ENCODE results near the gene AXIN1.
"Not testable (repeated sequence)": the region's sequence is repeated elsewhere in the genome, so short reads cannot be mapped to it uniquely, and the experiment has no call there.

The AXIN1 gene

DNA sequence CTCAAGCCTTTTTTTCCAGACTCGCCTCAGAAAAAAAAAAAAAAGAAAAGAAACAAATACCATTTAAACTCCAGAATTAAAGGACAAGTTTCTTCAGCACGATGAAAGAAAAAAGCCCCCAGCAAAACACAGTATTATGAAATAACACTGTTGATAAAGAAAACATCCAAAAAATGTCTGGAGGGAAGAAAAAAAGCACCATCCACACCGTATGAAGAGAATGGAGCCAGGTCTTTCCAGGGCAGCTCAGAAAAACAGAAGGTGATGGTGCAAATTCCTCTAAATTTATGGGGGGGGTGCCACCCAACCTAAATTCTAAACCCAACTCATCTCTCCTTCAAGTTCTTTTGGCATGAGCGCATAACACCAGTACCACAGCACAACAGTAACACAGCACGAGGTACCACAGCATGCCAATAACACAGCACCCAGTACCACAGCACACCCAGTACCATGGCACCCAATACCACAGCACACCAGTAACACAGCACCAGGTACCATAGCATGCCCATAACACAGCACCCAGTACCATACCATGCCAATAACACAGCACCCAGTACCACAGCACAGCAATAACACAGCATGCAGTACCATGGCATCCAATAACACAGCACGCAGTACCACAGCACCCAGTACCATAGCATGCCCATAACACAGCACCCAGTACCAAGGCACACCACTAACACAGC, 19.0 kb downstream of the AXIN1 start:
- H3K36me3 ChIP-seq (ENCODE audit: control insufficient read depth, insufficient read depth, low read length): no peaks in the 10 kb centered on the region
- H3K4me3 ChIP-seq (ENCODE audit: insufficient read depth, low read depth, low read length, poor library complexity, severe bottlenecking): no peak overlapping the region
- no peaks in the 10 kb centered on the region for H3K27me3 ChIP-seq (replicated peaks; ENCODE audit: control insufficient read depth, insufficient read depth, low read length, poor library complexity, severe bottlenecking)
- no peak for DNase-seq
- H3K27ac ChIP-seq (ENCODE audit: insufficient read depth, low read length, poor library complexity, severe bottlenecking): no peak overlapping the region
- H3K4me1 ChIP-seq (ENCODE audit: control insufficient read depth, insufficient read depth, low read length, poor library complexity, severe bottlenecking): peaks cover 12% of the 10 kb centered on the region
- no peaks in the 10 kb centered on the region for H3K9me3 ChIP-seq (ENCODE audit: control insufficient read depth, low read length)

- H3K36me3 ChIP-seq (ENCODE audit: control insufficient read depth, insufficient read depth, low read length); DNase-seq; H3K27ac ChIP-seq (ENCODE audit: insufficient read depth, low read length, poor library complexity, severe bottlenecking); H3K4me3 ChIP-seq (ENCODE audit: insufficient read depth, low read depth, low read length, poor library complexity, severe bottlenecking); H3K9me3 ChIP-seq (ENCODE audit: control insufficient read depth, low read length); H3K27me3 ChIP-seq (replicated peaks; ENCODE audit: control insufficient read depth, insufficient read depth, low read length, poor library complexity, severe bottlenecking): not testable (repeated sequence)
- peaks cover 26% of the 10 kb centered on the region for H3K4me1 ChIP-seq (ENCODE audit: control insufficient read depth, insufficient read depth, low read length, poor library complexity, severe bottlenecking)
Observed at GRCh38 chr16:331181-331814, 21.2 kb downstream of the AXIN1 start.

DNA sequence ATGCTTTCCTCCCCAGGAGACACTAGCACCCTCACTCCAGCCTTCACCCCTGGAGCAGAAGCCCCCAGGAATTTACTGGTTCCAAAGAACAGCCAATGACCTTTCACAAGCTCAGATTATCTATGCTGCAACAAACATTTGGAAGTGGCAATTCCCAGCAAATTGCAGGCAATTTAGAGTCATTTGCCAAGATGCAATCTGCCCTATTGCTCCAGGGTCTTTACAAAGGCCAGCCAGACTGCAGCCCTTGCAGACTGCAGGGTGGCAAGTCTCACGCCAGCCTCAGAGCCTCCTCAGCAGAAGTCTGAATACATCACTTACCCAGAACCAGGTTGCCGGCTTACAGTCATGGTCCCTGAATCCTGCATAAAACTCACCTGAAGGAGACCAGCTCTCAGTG, 21.8 kb downstream of the AXIN1 start:
- no peak for DNase-seq
- Histone ChIP-seq H3K27ac (ENCODE audit: insufficient read depth, low read length, poor library complexity, severe bottlenecking) (no peak overlapping the region), H3K4me1 (ENCODE audit: control insufficient read depth, insufficient read depth, low read length, poor library complexity, severe bottlenecking) (peaks cover 28% of the 10 kb centered on the region), H3K4me3 (ENCODE audit: insufficient read depth, low read depth, low read length, poor library complexity, severe bottlenecking) (no peak overlapping the region), H3K9me3 (ENCODE audit: control insufficient read depth, low read length) (no peaks in the 10 kb centered on the region), H3K36me3 (ENCODE audit: control insufficient read depth, insufficient read depth, low read length) (no peaks in the 10 kb centered on the region), H3K27me3 (replicated peaks; ENCODE audit: control insufficient read depth, insufficient read depth, low read length, poor library complexity, severe bottlenecking) (no peaks in the 10 kb centered on the region)

DNA sequence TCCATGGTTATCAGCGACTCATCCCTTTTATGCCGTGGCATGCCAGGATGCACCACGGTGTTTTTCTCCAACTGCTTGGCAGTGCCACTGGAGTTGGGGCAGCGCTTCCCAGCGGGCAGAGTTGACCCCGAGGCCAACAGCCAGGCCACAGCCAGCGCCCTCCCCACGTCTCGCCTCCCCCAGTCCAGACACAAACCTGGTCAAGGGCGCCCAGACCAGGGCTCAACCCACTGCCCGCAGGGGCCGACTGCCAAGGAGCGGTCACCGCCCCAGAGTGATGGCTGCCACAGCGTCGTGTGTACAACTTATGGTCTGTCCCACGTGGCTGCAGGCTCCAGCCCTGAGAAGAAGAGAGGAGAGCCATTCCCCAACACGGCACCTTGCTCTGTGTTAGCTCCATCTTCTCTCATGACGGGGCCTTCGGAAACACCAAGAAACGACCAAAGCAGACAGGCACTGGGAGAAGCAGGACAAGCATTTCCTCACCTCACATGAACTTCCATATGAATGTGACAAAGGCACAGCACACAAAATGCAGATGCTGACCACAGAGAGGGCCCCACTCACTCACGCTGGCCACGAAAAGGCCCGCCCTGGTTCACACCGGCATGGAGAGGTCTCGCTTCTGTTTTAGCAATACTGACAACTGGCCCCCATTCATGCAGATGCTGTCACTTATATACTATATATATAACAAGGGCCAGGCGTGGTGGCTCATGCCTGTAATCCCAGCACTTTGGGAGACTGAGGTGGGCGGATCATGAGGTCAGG, 27.0 kb downstream of the AXIN1 start:
- DNase-seq: no peak
- H3K27me3 ChIP-seq (replicated peaks; ENCODE audit: control insufficient read depth, insufficient read depth, low read length, poor library complexity, severe bottlenecking): no peaks in the 10 kb centered on the region
- H3K9me3 ChIP-seq (ENCODE audit: control insufficient read depth, low read length): no peaks in the 10 kb centered on the region
- peak overlapping the region; percentile 65 for H3K27ac ChIP-seq (ENCODE audit: insufficient read depth, low read length, poor library complexity, severe bottlenecking)
- H3K4me1 ChIP-seq (ENCODE audit: control insufficient read depth, insufficient read depth, low read length, poor library complexity, severe bottlenecking): peaks cover 45% of the 10 kb centered on the region
- H3K36me3 ChIP-seq (ENCODE audit: control insufficient read depth, insufficient read depth, low read length): no peaks in the 10 kb centered on the region
- peak overlapping the region; percentile 39 for H3K4me3 ChIP-seq (ENCODE audit: insufficient read depth, low read depth, low read length, poor library complexity, severe bottlenecking)

GRCh38 chr16:324451-325334, 27.8 kb downstream of the AXIN1 start:
- DNase-seq: peak; percentile 73 to 79 (median 77)
- H3K36me3 ChIP-seq (ENCODE audit: control insufficient read depth, insufficient read depth, low read length): no peaks in the 10 kb centered on the region
- peaks cover 45% of the 10 kb centered on the region for H3K4me1 ChIP-seq (ENCODE audit: control insufficient read depth, insufficient read depth, low read length, poor library complexity, severe bottlenecking)
- peak overlapping the region; percentile 65 for H3K27ac ChIP-seq (ENCODE audit: insufficient read depth, low read length, poor library complexity, severe bottlenecking)
- H3K4me3 ChIP-seq (ENCODE audit: insufficient read depth, low read depth, low read length, poor library complexity, severe bottlenecking): peak overlapping the region; percentile 39
- no peaks in the 10 kb centered on the region for H3K9me3 ChIP-seq (ENCODE audit: control insufficient read depth, low read length)
- no peaks in the 10 kb centered on the region for H3K27me3 ChIP-seq (replicated peaks; ENCODE audit: control insufficient read depth, insufficient read depth, low read length, poor library complexity, severe bottlenecking)

DNA sequence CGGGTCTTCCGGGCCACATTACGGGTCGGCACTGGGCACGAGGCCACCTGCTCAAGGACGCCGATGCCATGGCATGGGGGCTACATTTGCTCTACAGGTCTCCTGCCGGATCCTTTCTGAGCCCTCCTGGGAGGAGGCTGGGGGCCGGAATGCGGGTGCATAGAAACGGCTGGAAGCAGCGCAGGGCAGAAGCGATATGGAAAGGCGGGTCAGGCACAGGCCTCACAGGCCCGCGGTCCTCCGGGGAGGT, 28.4 kb downstream of the AXIN1 start:
- Histone ChIP-seq H3K9me3 (ENCODE audit: control insufficient read depth, low read length) (no peaks in the 10 kb centered on the region), H3K4me3 (ENCODE audit: insufficient read depth, low read depth, low read length, poor library complexity, severe bottlenecking) (peak overlapping the region; percentile 39), H3K36me3 (ENCODE audit: control insufficient read depth, insufficient read depth, low read length) (peaks cover 3% of the 10 kb centered on the region), H3K27me3 (replicated peaks; ENCODE audit: control insufficient read depth, insufficient read depth, low read length, poor library complexity, severe bottlenecking) (no peaks in the 10 kb centered on the region), H3K4me1 (ENCODE audit: control insufficient read depth, insufficient read depth, low read length, poor library complexity, severe bottlenecking) (peaks cover 45% of the 10 kb centered on the region), H3K27ac (ENCODE audit: insufficient read depth, low read length, poor library complexity, severe bottlenecking) (peak overlapping the region; percentile 65)
- no peak for DNase-seq

GRCh38 chr16:322476-323143, 29.9 kb downstream of the AXIN1 start:
- H3K27ac ChIP-seq (ENCODE audit: insufficient read depth, low read length, poor library complexity, severe bottlenecking): no peak overlapping the region
- DNase-seq: no peak
- no peaks in the 10 kb centered on the region for H3K27me3 ChIP-seq (replicated peaks; ENCODE audit: control insufficient read depth, insufficient read depth, low read length, poor library complexity, severe bottlenecking)
- H3K4me1 ChIP-seq (ENCODE audit: control insufficient read depth, insufficient read depth, low read length, poor library complexity, severe bottlenecking): peaks cover 38% of the 10 kb centered on the region
- no peaks in the 10 kb centered on the region for H3K9me3 ChIP-seq (ENCODE audit: control insufficient read depth, low read length)
- H3K4me3 ChIP-seq (ENCODE audit: insufficient read depth, low read depth, low read length, poor library complexity, severe bottlenecking): no peak overlapping the region
- H3K36me3 ChIP-seq (ENCODE audit: control insufficient read depth, insufficient read depth, low read length): peaks cover 12% of the 10 kb centered on the region

GRCh38 chr16:321532-321931, 31.0 kb downstream of the AXIN1 start:
- no peaks in the 10 kb centered on the region for H3K27me3 ChIP-seq (replicated peaks; ENCODE audit: control insufficient read depth, insufficient read depth, low read length, poor library complexity, severe bottlenecking)
- H3K4me1 ChIP-seq (ENCODE audit: control insufficient read depth, insufficient read depth, low read length, poor library complexity, severe bottlenecking): peaks cover 28% of the 10 kb centered on the region
- H3K27ac ChIP-seq (ENCODE audit: insufficient read depth, low read length, poor library complexity, severe bottlenecking): peak overlapping the region; percentile 13
- H3K36me3 ChIP-seq (ENCODE audit: control insufficient read depth, insufficient read depth, low read length): peaks cover 12% of the 10 kb centered on the region
- H3K9me3 ChIP-seq (ENCODE audit: control insufficient read depth, low read length): no peaks in the 10 kb centered on the region
- no peak overlapping the region for H3K4me3 ChIP-seq (ENCODE audit: insufficient read depth, low read depth, low read length, poor library complexity, severe bottlenecking)
- no peak for DNase-seq

GRCh38 chr16:320206-320605, 32.3 kb downstream of the AXIN1 start:
- H3K4me1 ChIP-seq (ENCODE audit: control insufficient read depth, insufficient read depth, low read length, poor library complexity, severe bottlenecking): peaks cover 20% of the 10 kb centered on the region
- no peak overlapping the region for H3K27ac ChIP-seq (ENCODE audit: insufficient read depth, low read length, poor library complexity, severe bottlenecking)
- H3K27me3 ChIP-seq (replicated peaks; ENCODE audit: control insufficient read depth, insufficient read depth, low read length, poor library complexity, severe bottlenecking): no peaks in the 10 kb centered on the region
- H3K9me3 ChIP-seq (ENCODE audit: control insufficient read depth, low read length): no peaks in the 10 kb centered on the region
- peaks cover 12% of the 10 kb centered on the region for H3K36me3 ChIP-seq (ENCODE audit: control insufficient read depth, insufficient read depth, low read length)
- no peak for DNase-seq
- no peak overlapping the region for H3K4me3 ChIP-seq (ENCODE audit: insufficient read depth, low read depth, low read length, poor library complexity, severe bottlenecking)

Data from effector memory CD4-positive, alpha-beta T cell (primary cell).